ENCODE results near the gene NME7.
"Not testable (repeated sequence)": the region's sequence is repeated elsewhere in the genome, so short reads cannot be mapped to it uniquely, and the experiment has no call there.

NME7 gene

DNA sequence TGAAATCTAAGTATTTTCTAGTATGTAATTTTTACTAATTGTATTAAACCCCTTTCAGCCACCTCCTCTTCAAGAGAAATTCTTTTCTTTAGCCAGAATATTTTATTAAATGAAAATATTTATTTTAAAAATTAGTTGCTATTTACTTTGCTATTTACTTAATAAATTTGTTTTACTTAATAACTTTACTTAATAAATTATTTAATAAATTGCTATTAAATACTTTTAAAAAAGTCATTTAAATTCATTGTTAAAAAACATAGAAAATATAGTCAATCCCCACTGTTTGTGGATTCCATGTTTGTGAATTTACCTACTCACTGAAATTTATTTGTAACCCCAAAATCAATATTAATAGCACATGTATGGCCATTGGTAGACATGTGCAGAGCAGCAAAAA is 155.5 kb downstream of the NME7 start:
- DNase-seq, result no peak

- no peak for DNase-seq
Observed at GRCh38 chr1:169207797-169208520, 159.6 kb downstream of the NME7 start.

- DNase-seq, result no peak
Observed at GRCh38 chr1:169204157-169204556, 163.4 kb downstream of the NME7 start.

GRCh38 chr1:169202791-169203665 is 164.6 kb downstream of the NME7 start:
- no peak for DNase-seq

- DNase-seq, result no peak
Observed at GRCh38 chr1:169201084-169201619, 166.4 kb downstream of the NME7 start.

- no peak for DNase-seq
Observed at GRCh38 chr1:169200319-169200718, 167.3 kb downstream of the NME7 start.

- no peak for DNase-seq
Observed at GRCh38 chr1:169196581-169196980, 171.0 kb downstream of the NME7 start.

DNA sequence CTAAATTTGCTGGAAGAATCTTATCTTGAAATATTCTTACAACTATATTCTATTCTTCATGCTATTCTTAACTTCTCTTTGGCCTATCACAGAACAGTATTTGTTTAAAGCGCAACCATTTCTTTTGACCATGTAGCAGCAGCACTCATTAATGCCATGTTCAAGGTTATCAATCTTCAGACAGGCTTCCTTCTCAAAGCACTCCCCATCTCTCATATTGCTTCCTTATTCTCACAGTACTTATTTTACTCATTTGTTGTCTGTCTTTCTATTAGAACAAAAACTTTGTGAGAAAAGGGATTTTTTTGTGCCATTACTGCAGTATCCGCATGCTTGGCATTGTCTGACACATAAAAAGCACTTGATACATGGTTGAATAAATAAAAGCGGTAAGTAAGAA is 171.4 kb downstream of the NME7 start:
- DNase-seq, result no peak

GRCh38 chr1:169193191-169193850 is 174.3 kb downstream of the NME7 start:
- DNase-seq, result no peak

GRCh38 chr1:169186106-169186505 is 181.5 kb downstream of the NME7 start:
- no peak for DNase-seq

- peak; percentile 6 for DNase-seq
Observed at GRCh38 chr1:169184812-169185211, 182.8 kb downstream of the NME7 start.

DNA sequence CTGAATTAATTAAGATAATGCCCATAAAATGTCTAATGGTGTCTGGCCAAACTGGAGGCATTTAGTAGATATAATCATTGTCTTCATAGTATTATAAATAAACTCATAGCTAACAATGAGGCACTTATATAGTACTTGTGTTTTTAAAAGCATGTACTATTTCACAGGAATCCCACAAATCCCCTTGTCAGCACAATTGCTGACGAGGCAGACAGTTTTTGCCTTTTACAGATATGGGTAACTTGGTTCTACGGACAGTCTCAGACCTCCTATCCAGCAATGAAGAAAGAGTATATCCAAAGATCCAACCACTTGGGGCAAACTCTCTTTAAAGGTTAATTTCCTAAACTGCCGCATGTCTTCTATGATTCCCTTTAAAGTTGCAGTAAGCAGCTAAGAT is 187.4 kb downstream of the NME7 start:
- no peak for DNase-seq

DNA sequence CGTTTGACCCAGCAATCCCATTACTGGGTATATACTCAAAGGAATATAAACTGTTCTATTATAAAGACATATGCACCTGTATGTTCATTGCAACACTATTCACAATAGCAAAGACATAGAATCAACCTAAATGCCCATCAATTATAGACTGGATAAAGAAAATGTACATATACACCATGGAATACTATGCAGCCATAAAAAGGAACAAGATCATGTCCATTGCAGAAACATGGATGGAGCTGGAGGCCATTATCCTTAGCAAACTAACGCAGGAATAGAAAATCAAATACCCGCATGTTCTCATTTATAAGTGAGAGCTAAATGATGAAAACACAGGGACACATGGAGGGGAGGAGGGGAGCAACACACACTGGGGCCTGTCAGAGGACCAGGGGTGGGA is 188.2 kb downstream of the NME7 start:
- DNase-seq, result not testable (repeated sequence)

GRCh38 chr1:169175461-169175860 is 192.1 kb downstream of the NME7 start:
- DNase-seq, result no peak

DNA sequence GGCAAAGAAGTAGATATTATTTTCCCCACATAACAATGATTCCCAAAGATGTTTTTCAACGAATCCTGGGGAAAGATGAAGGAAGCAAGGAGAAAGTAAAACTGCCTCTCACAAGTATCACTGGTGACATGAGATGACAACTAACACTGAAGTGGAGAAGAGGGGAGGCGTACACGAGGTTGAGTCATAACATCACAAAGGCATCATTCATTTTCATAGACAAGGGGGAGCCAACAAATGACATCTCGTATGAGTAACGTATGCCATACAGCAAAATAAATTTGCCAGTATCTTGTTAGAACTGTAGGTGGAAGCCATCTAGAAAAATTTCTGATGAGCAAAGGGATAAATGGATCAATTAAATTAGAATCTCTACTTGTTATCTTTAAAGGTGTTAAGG is 204.5 kb downstream of the NME7 start:
- DNase-seq, result no peak

DNA sequence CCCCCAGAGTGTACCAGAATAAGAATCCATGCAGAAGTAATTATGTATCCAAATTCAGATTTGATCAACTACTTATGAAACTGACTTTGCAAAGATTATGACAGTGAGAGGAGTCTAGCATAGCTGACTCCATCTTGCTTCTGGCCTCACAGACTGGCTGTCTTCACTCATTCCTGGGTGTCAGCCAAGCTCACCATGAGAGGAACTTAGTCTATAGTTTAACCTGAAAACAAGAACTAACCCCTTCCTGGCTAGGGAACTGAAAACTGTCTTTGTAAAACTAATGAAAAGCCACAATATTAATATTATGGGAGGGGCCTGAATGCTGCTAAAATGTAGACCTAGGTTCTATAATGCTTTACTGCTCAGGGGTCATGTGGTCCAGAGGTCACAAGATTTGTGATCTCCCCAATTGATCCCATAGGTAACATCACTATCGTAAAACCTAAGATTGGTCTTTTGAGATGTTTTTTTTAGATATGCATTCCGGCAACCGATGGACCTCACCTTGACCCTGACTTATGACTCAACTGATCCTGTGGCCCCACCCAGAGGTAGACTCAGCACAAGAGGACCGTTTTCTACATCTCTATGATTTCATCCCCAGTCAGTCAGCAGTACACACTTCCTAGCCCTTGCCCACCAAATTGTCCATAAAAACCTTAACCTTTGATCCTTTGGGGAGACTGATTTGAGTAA is 206.0 kb downstream of the NME7 start:
- no peak for DNase-seq

DNA sequence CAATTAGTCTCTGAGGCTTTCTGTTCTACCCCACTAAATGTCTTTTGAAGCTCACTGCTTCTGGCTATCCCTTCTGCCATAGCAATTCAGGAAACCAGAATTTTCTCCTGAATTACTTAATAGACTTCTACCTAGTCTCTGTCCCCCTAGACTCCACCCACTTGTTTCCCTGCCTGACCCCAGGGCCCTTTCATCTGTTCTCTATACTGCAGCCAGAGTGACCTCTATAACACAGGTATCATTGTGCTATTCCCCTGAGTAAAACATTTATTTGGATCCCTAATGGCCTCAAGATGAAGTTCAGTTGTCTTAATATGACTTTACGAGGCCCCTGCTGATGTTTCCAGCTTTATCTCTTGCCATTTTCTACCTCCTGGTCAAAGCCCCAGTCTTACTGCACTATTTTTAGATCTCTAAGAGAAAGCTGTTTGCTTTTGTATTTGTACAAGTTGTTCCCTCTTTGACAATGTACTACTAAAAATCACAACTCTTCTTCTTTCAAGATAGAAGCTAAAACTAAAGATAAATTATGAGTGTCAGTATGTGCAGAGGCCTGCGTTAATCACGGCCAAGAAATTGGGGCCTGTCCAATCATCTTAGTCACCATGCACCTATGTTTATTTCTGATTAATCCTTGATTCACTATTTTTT is 206.6 kb downstream of the NME7 start:
- DNase-seq, result no peak

GRCh38 chr1:169156580-169156979 is 211.0 kb downstream of the NME7 start:
- DNase-seq, result no peak

- no peak for DNase-seq
Observed at GRCh38 chr1:169155675-169156074, 211.9 kb downstream of the NME7 start.

GRCh38 chr1:169151338-169151837 is 216.2 kb downstream of the NME7 start:
- DNase-seq, result no peak

DNA sequence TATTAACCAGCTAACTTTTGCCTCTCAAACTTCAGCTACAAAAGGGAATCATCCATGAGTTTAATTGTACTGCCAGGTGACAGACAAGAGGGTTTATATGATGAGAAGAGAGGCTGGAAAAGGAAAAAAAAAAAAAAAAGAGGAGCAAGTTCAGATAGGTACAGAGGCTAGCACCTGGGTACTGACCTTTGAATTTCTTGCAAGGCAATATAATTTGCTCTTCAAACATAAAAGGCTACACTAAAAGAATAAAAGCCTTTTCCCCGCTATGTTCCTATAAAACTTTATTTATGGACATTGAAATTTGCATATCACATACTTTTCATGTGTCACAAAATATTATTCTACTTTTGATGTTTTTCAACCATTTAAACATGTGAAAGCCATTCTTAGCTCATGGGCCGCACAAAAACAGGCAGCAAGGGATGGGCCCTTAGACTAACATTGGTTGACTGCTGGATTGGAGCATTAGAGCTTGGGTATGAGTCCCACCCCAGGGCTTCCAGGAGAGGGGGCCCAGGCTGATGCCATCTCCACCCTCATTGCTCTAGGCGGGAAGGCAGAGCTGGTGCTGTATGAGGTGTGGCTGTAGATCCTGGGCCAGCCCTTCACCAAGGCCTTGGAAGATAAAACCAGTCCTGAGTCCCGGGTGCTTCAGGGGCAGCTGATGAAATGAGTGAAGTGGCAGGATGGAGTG is 216.8 kb downstream of the NME7 start:
- DNase-seq, result no peak

Data from NCI-H510A (cell line).